H1 (cell line): ENCODE measurements around the gene SNAPC2.

Source experiments
- CTCF ChIP-seq, 3 experiments: IDR thresholded peaks; 1 replicate in 2 of 3; 2 replicates in 1 of 3; pipeline versions ENCODE4 v1.5.1 to v1.6.1; 2011; ENCODE audit warnings: low read length in 3 of 3, mild to moderate bottlenecking in 3 of 3, inconsistent platforms in 2 of 3, low read depth in 1 of 3, moderate library complexity in 1 of 3; ENCODE audit not compliant: insufficient read depth in 1 of 3; ENCODE audit errors: control extremely low read depth in 1 of 3
- EZH2 ChIP-seq: fragments of 200-600 bp; sonication (generic); IDR thresholded peaks from 2 replicates; pipeline ENCODE4 v1.7.1; 2012; ENCODE audit warnings: low read depth, mild to moderate bottlenecking, moderate library complexity, low read length, inconsistent platforms; ENCODE audit not compliant: severe bottlenecking
- HDAC2 ChIP-seq, 2 experiments: fragments of 300-600 bp in 1 of 2; sonication (generic) in 1 of 2; IDR thresholded peaks; 2 replicates each; pipeline ENCODE4 v1.6.1; 2011 to 2012; ENCODE audit warnings: low read depth in 2 of 2, low read length in 2 of 2, mild to moderate bottlenecking in 2 of 2, moderate library complexity in 2 of 2, borderline replicate concordance in 1 of 2, inconsistent platforms in 1 of 2
- POLR2A ChIP-seq, 2 experiments: IDR thresholded peaks; 1 replicate in 1 of 2; 2 replicates in 1 of 2; pipeline ENCODE4 v1.6.1; 2011; ENCODE audit warnings: low read depth in 2 of 2, low read length in 2 of 2, mild to moderate bottlenecking in 2 of 2; ENCODE audit errors: control extremely low read depth in 1 of 2
- RAD21 ChIP-seq, 2 experiments: IDR thresholded peaks in 1 of 2; conservative IDR thresholded peaks in 1 of 2; 2 replicates each; pipeline ENCODE4 v1.6.1; 2011; ENCODE audit warnings: low read depth in 2 of 2, low read length in 2 of 2, improper control_type of control experiment in 1 of 2, inconsistent platforms in 1 of 2, mild to moderate bottlenecking in 1 of 2, moderate library complexity in 1 of 2
- SIN3A ChIP-seq, 2 experiments: IDR thresholded peaks in 1 of 2; conservative IDR thresholded peaks in 1 of 2; 2 replicates each; pipeline ENCODE4 v1.6.1; 2011 to 2012; ENCODE audit warnings: low read length in 2 of 2, improper control_type of control experiment in 1 of 2, low read depth in 1 of 2, mild to moderate bottlenecking in 1 of 2
- TAF1 ChIP-seq: IDR thresholded peaks from 2 replicates; pipeline ENCODE4 v1.6.1; 2011; ENCODE audit warnings: mild to moderate bottlenecking, low read depth, low read length
- TBP ChIP-seq: IDR thresholded peaks from 2 replicates; pipeline ENCODE4 v1.6.1; 2011; ENCODE audit warnings: low read depth, low read length, improper control_type of control experiment
- YY1 ChIP-seq: IDR thresholded peaks from 2 replicates; pipeline ENCODE4 v1.6.1; 2011; ENCODE audit warnings: low read depth, mild to moderate bottlenecking, low read length

GRCh38 chr19:7943444-7944176 is 23.5 kb downstream of the SNAPC2 start, which contains the start of gene TIMM44:
- TF ChIP-seq CTCF (IDR thresholded peaks at IDR 0.05; ENCODE audit: control extremely low read depth in 1 of 3, insufficient read depth in 1 of 3, low read depth in 1 of 3, low read length in 3 of 3) (no peak), TBP (peak; percentile 85), RAD21 (IDR thresholded peaks at IDR 0.05 in 1 of 2, conservative IDR thresholded peaks at IDR 0.05 in 1 of 2; ENCODE audit: low read depth in 2 of 2, low read length in 2 of 2) (no peak), SIN3A (conservative IDR thresholded peaks at IDR 0.05 in 1 of 2, IDR thresholded peaks at IDR 0.05 in 1 of 2; ENCODE audit: low read depth in 1 of 2, low read length in 2 of 2) (peak; percentile 74 to 84; a peak in 3 of 4 replicates), TAF1 (peak; percentile 98), YY1 (peak; percentile 98), EZH2 (no peak), POLR2A (IDR thresholded peaks at IDR 0.05; ENCODE audit: control extremely low read depth in 1 of 2, low read depth in 2 of 2, low read length in 2 of 2) (peak; percentile 97 to 99), HDAC2 (IDR thresholded peaks at IDR 0.05; ENCODE audit: borderline replicate concordance in 1 of 2, low read depth in 2 of 2, low read length in 2 of 2) (peak in 1 of 2 experiments; percentile 87; a peak in 1 of 4 replicates)
